ENCODE results near the gene GALNT1.

Gene GALNT1

GRCh38 chr18:35693829-35694228 lies 112.3 kb downstream of the GALNT1 start:
- Mint-ChIP-seq H3K4me1 (ENCODE audit: low read depth) (no peaks in the 10 kb centered on the region), H3K27me3 (no peaks in the 10 kb centered on the region), H3K9me3 (no peaks in the 10 kb centered on the region), H3K27ac (no peak overlapping the region), H3K36me3 (ENCODE audit: low read depth) (peaks cover 25% of the 10 kb centered on the region), H3K4me3 (no peak overlapping the region)

- Mint-ChIP-seq H3K4me3 (no peak overlapping the region), H3K9me3 (no peaks in the 10 kb centered on the region), H3K4me1 (ENCODE audit: low read depth) (no peaks in the 10 kb centered on the region), H3K36me3 (ENCODE audit: low read depth) (peaks cover 29% of the 10 kb centered on the region), H3K27me3 (no peaks in the 10 kb centered on the region), H3K27ac (no peak overlapping the region)
Observed at GRCh38 chr18:35694808-35695207, 113.3 kb downstream of the GALNT1 start.

GRCh38 chr18:35695384-35695783 lies 113.8 kb downstream of the GALNT1 start:
- Mint-ChIP-seq H3K4me1 (ENCODE audit: low read depth) (no peaks in the 10 kb centered on the region), H3K27me3 (no peaks in the 10 kb centered on the region), H3K27ac (no peak overlapping the region), H3K4me3 (no peak overlapping the region), H3K36me3 (ENCODE audit: low read depth) (peaks cover 31% of the 10 kb centered on the region), H3K9me3 (no peaks in the 10 kb centered on the region)

GRCh38 chr18:35695803-35696202 lies 114.3 kb downstream of the GALNT1 start:
- H3K4me1 Mint-ChIP-seq (ENCODE audit: low read depth), result no peaks in the 10 kb centered on the region
- H3K27ac Mint-ChIP-seq, result no peak overlapping the region
- peaks cover 29% of the 10 kb centered on the region for H3K36me3 Mint-ChIP-seq (ENCODE audit: low read depth)
- no peaks in the 10 kb centered on the region for H3K9me3 Mint-ChIP-seq
- no peak overlapping the region for H3K4me3 Mint-ChIP-seq
- H3K27me3 Mint-ChIP-seq, result no peaks in the 10 kb centered on the region

GRCh38 chr18:35696307-35696706 lies 114.8 kb downstream of the GALNT1 start:
- H3K36me3 Mint-ChIP-seq (ENCODE audit: low read depth), result peaks cover 27% of the 10 kb centered on the region
- H3K4me1 Mint-ChIP-seq (ENCODE audit: low read depth), result no peaks in the 10 kb centered on the region
- no peaks in the 10 kb centered on the region for H3K9me3 Mint-ChIP-seq
- no peaks in the 10 kb centered on the region for H3K27me3 Mint-ChIP-seq
- no peak overlapping the region for H3K4me3 Mint-ChIP-seq
- no peak overlapping the region for H3K27ac Mint-ChIP-seq

- H3K27me3 Mint-ChIP-seq, result no peaks in the 10 kb centered on the region
- no peaks in the 10 kb centered on the region for H3K9me3 Mint-ChIP-seq
- no peak overlapping the region for H3K27ac Mint-ChIP-seq
- H3K36me3 Mint-ChIP-seq (ENCODE audit: low read depth), result peaks cover 40% of the 10 kb centered on the region
- H3K4me1 Mint-ChIP-seq (ENCODE audit: low read depth), result no peaks in the 10 kb centered on the region
- H3K4me3 Mint-ChIP-seq, result no peak overlapping the region
Observed at GRCh38 chr18:35697869-35698268, 116.3 kb downstream of the GALNT1 start.

- peaks cover 33% of the 10 kb centered on the region for H3K36me3 Mint-ChIP-seq (ENCODE audit: low read depth)
- no peaks in the 10 kb centered on the region for H3K4me1 Mint-ChIP-seq (ENCODE audit: low read depth)
- H3K27ac Mint-ChIP-seq, result no peak overlapping the region
- H3K4me3 Mint-ChIP-seq, result no peak overlapping the region
- no peaks in the 10 kb centered on the region for H3K27me3 Mint-ChIP-seq
- H3K9me3 Mint-ChIP-seq, result no peaks in the 10 kb centered on the region
Observed at GRCh38 chr18:35703043-35703688, 121.6 kb downstream of the GALNT1 start.

GRCh38 chr18:35705988-35706387 lies 124.4 kb downstream of the GALNT1 start:
- Mint-ChIP-seq H3K9me3 (no peaks in the 10 kb centered on the region), H3K4me3 (no peak overlapping the region), H3K36me3 (ENCODE audit: low read depth) (peaks cover 40% of the 10 kb centered on the region), H3K4me1 (ENCODE audit: low read depth) (no peaks in the 10 kb centered on the region), H3K27ac (no peak overlapping the region), H3K27me3 (no peaks in the 10 kb centered on the region)

GRCh38 chr18:35707247-35707646 lies 125.7 kb downstream of the GALNT1 start:
- Mint-ChIP-seq H3K4me3 (no peak overlapping the region), H3K27me3 (no peaks in the 10 kb centered on the region), H3K36me3 (ENCODE audit: low read depth) (peaks cover 44% of the 10 kb centered on the region), H3K9me3 (no peaks in the 10 kb centered on the region), H3K4me1 (ENCODE audit: low read depth) (no peaks in the 10 kb centered on the region), H3K27ac (no peak overlapping the region)

- Mint-ChIP-seq H3K27ac (no peak overlapping the region), H3K4me3 (no peak overlapping the region), H3K27me3 (no peaks in the 10 kb centered on the region), H3K9me3 (no peaks in the 10 kb centered on the region), H3K4me1 (ENCODE audit: low read depth) (no peaks in the 10 kb centered on the region), H3K36me3 (ENCODE audit: low read depth) (peaks cover 44% of the 10 kb centered on the region)
Observed at GRCh38 chr18:35707674-35708073, 126.1 kb downstream of the GALNT1 start.

- H3K27ac Mint-ChIP-seq, result no peak overlapping the region
- no peaks in the 10 kb centered on the region for H3K9me3 Mint-ChIP-seq
- no peaks in the 10 kb centered on the region for H3K4me1 Mint-ChIP-seq (ENCODE audit: low read depth)
- peaks cover 44% of the 10 kb centered on the region for H3K36me3 Mint-ChIP-seq (ENCODE audit: low read depth)
- H3K27me3 Mint-ChIP-seq, result no peaks in the 10 kb centered on the region
- no peak overlapping the region for H3K4me3 Mint-ChIP-seq
Observed at GRCh38 chr18:35710581-35710980, 129.0 kb downstream of the GALNT1 start.

GRCh38 chr18:35711227-35711626 lies 129.7 kb downstream of the GALNT1 start:
- Mint-ChIP-seq H3K27ac (no peak overlapping the region), H3K9me3 (peaks cover 4% of the 10 kb centered on the region), H3K27me3 (no peaks in the 10 kb centered on the region), H3K36me3 (ENCODE audit: low read depth) (peaks cover 40% of the 10 kb centered on the region), H3K4me1 (ENCODE audit: low read depth) (no peaks in the 10 kb centered on the region), H3K4me3 (no peak overlapping the region)

GRCh38 chr18:35713545-35713944 lies 132.0 kb downstream of the GALNT1 start:
- H3K27ac Mint-ChIP-seq, result no peak overlapping the region
- H3K4me1 Mint-ChIP-seq (ENCODE audit: low read depth), result no peaks in the 10 kb centered on the region
- no peak overlapping the region for H3K4me3 Mint-ChIP-seq
- H3K9me3 Mint-ChIP-seq, result peaks cover 11% of the 10 kb centered on the region
- H3K27me3 Mint-ChIP-seq, result no peaks in the 10 kb centered on the region
- H3K36me3 Mint-ChIP-seq (ENCODE audit: low read depth), result peaks cover 40% of the 10 kb centered on the region

GRCh38 chr18:35714539-35714938 lies 133.0 kb downstream of the GALNT1 start:
- H3K4me1 Mint-ChIP-seq (ENCODE audit: low read depth), result no peaks in the 10 kb centered on the region
- no peak overlapping the region for H3K27ac Mint-ChIP-seq
- H3K9me3 Mint-ChIP-seq, result peaks cover 11% of the 10 kb centered on the region
- H3K4me3 Mint-ChIP-seq, result no peak overlapping the region
- H3K27me3 Mint-ChIP-seq, result no peaks in the 10 kb centered on the region
- H3K36me3 Mint-ChIP-seq (ENCODE audit: low read depth), result peaks cover 35% of the 10 kb centered on the region

GRCh38 chr18:35715139-35715538 lies 133.6 kb downstream of the GALNT1 start:
- Mint-ChIP-seq H3K4me3 (no peak overlapping the region), H3K9me3 (peaks cover 11% of the 10 kb centered on the region), H3K36me3 (ENCODE audit: low read depth) (peaks cover 30% of the 10 kb centered on the region), H3K4me1 (ENCODE audit: low read depth) (no peaks in the 10 kb centered on the region), H3K27ac (no peak overlapping the region), H3K27me3 (no peaks in the 10 kb centered on the region)

- no peaks in the 10 kb centered on the region for H3K27me3 Mint-ChIP-seq
- no peak overlapping the region for H3K27ac Mint-ChIP-seq
- H3K36me3 Mint-ChIP-seq (ENCODE audit: low read depth), result peaks cover 21% of the 10 kb centered on the region
- no peak overlapping the region for H3K4me3 Mint-ChIP-seq
- no peaks in the 10 kb centered on the region for H3K4me1 Mint-ChIP-seq (ENCODE audit: low read depth)
- peaks cover 15% of the 10 kb centered on the region for H3K9me3 Mint-ChIP-seq
Observed at GRCh38 chr18:35716169-35716831, 134.8 kb downstream of the GALNT1 start.
